Measurements from ENCODE around the gene RASGRP3.

DNA sequence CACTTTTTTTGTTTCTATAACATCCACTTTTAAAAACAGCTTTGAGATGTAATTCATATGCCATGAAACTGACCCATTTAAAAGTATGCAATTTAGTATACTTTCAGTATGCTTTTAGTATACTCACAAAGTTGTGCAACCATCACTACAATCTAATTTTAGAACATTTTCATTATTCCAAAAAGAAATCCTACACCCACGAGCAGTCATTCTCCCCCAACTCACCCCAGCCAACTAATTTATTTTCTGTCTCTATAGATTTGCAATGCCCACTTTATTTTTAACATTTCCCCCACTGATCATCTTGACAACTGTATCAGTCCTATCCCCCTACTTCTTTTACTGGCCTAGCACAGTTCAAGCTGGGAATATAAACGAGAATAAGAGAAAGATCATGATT is 83.6 kb downstream of the RASGRP3 start:
- TF ChIP-seq POLR2AphosphoS5 (IDR thresholded peaks at IDR 0.05): no peak
- TF ChIP-seq, protein P1, sequence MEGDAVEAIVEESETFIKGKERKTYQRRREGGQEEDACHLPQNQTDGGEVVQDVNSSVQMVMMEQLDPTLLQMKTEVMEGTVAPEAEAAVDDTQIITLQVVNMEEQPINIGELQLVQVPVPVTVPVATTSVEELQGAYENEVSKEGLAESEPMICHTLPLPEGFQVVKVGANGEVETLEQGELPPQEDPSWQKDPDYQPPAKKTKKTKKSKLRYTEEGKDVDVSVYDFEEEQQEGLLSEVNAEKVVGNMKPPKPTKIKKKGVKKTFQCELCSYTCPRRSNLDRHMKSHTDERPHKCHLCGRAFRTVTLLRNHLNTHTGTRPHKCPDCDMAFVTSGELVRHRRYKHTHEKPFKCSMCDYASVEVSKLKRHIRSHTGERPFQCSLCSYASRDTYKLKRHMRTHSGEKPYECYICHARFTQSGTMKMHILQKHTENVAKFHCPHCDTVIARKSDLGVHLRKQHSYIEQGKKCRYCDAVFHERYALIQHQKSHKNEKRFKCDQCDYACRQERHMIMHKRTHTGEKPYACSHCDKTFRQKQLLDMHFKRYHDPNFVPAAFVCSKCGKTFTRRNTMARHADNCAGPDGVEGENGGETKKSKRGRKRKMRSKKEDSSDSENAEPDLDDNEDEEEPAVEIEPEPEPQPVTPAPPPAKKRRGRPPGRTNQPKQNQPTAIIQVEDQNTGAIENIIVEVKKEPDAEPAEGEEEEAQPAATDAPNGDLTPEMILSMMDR (IDR thresholded peaks at IDR 0.05): no peak
